Measurements from ENCODE around the gene PRM1. TPM values are rescaled to one million over a fixed set of nuclear protein-coding genes. Genes with fewer than 3 reads are reported as not detected.

PRM1 gene
- total and polyA plus RNA-seq, 2 of the 13 experiments (the other 11 are each of a cell fraction or from before 2014, with no cell fraction given) = not detected

GRCh38 chr16:11232852-11233726 lies 48.0 kb downstream of the PRM1 start:
- H3K4me3 ChIP-seq (replicated peaks in 1 of 3; ENCODE audit: insufficient read depth in 1 of 3, low read depth in 2 of 3, low read length in 3 of 3) = no peak overlapping the region
- H4K20me1 ChIP-seq (ENCODE audit: insufficient read depth, low read length) = no peaks in the 10 kb centered on the region
- FAIRE-seq = no peak
- 60% methylated on average over 33 of the region's 35 CpGs for WGBS (ENCODE audit: low lambda C conversion rate)
- H3K27ac ChIP-seq (ENCODE audit: extremely low read length, insufficient read depth, low read length) = no peak overlapping the region
- peaks cover 29% of the 10 kb centered on the region for H3K4me1 ChIP-seq (ENCODE audit: insufficient read depth, low read length)
- intact Hi-C loops (cut with micrococcal nuclease; ENCODE audit: unreplicated experiment) = no loop called here
- no peaks in the 10 kb centered on the region for H3K79me2 ChIP-seq (ENCODE audit: insufficient read depth, low read length)
- no peak overlapping the region for H3K4me2 ChIP-seq (ENCODE audit: low read depth, low read length)
- H3K9me3 ChIP-seq (ENCODE audit: low read length) = no peaks in the 10 kb centered on the region
- H3K36me3 ChIP-seq (replicated peaks in 1 of 2; ENCODE audit: control insufficient read depth in 1 of 2, insufficient read depth in 2 of 2, low read length in 2 of 2) = no peaks in the 10 kb centered on the region
- no peak overlapping the region for H2AFZ ChIP-seq (ENCODE audit: low read length)
- H3K9ac ChIP-seq (ENCODE audit: insufficient read depth, low read depth, low read length) = no peak overlapping the region
- in situ Hi-C loops (cut with HindIII; ENCODE audit: extremely low pct_ligation_motif_present, low pct_unique_long_range_greater_than_20kb) = no loop called here
- ChIA-PET POLR2A (interaction anchor here (1.0 kb wide), 1 partner anchor 23 kb away, joined by 3 read pairs; the partner anchor contains the start of gene SOCS1), CTCF (ENCODE audit: low intra/inter-chr PET ratio, low total read pairs) (no interaction called here)
- DNase-seq (ENCODE audit: low spot score) = no peak
- peak; percentile 12; the same call in 2 of the 3 replicates for ATAC-seq
- no TSS peak for BruUV-seq (replicated peaks)
- H3K27me3 ChIP-seq (ENCODE audit: control insufficient read depth in 1 of 2, insufficient read depth in 2 of 2, low read length in 2 of 2) = peaks cover 1 to 18% of the 10 kb centered on the region in 2 experiments; a peak in 3 of 5 replicates
- TF ChIP-seq NAIF1 (CRISPR knock-in tag; IDR thresholded peaks at IDR 0.05; ENCODE audit: borderline replicate concordance) = no peak
- no peak for TF ChIP-seq MXI1 (IDR thresholded peaks at IDR 0.05; ENCODE audit: borderline replicate concordance, low read depth, low read length)
- peak; percentile 2 for TF ChIP-seq HNRNPK (IDR thresholded peaks at IDR 0.05; ENCODE audit: low read depth, low read length, poor library complexity, severe bottlenecking)
- 0 out of 2 replicates have a peak, but pooled peaks have one; percentile 24 for TF ChIP-seq ZBTB38 (CRISPR knock-in tag; IDR thresholded peaks at IDR 0.05)
- TF ChIP-seq PHF21A (CRISPR knock-in tag; IDR thresholded peaks at IDR 0.05) = no peak
- TF ChIP-seq PRMT3 (CRISPR knock-in tag; IDR thresholded peaks at IDR 0.05; ENCODE audit: borderline replicate concordance, low read depth) = no peak
- TF ChIP-seq, protein P1, sequence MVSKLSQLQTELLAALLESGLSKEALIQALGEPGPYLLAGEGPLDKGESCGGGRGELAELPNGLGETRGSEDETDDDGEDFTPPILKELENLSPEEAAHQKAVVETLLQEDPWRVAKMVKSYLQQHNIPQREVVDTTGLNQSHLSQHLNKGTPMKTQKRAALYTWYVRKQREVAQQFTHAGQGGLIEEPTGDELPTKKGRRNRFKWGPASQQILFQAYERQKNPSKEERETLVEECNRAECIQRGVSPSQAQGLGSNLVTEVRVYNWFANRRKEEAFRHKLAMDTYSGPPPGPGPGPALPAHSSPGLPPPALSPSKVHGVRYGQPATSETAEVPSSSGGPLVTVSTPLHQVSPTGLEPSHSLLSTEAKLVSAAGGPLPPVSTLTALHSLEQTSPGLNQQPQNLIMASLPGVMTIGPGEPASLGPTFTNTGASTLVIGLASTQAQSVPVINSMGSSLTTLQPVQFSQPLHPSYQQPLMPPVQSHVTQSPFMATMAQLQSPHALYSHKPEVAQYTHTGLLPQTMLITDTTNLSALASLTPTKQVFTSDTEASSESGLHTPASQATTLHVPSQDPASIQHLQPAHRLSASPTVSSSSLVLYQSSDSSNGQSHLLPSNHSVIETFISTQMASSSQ (IDR thresholded peaks at IDR 0.05; ENCODE audit: low read depth) = no peak
- TF ChIP-seq, protein P1 (CRISPR knock-in tag; IDR thresholded peaks at IDR 0.05; ENCODE audit: borderline replicate concordance) = no peak
- TF ChIP-seq, protein P2, sequence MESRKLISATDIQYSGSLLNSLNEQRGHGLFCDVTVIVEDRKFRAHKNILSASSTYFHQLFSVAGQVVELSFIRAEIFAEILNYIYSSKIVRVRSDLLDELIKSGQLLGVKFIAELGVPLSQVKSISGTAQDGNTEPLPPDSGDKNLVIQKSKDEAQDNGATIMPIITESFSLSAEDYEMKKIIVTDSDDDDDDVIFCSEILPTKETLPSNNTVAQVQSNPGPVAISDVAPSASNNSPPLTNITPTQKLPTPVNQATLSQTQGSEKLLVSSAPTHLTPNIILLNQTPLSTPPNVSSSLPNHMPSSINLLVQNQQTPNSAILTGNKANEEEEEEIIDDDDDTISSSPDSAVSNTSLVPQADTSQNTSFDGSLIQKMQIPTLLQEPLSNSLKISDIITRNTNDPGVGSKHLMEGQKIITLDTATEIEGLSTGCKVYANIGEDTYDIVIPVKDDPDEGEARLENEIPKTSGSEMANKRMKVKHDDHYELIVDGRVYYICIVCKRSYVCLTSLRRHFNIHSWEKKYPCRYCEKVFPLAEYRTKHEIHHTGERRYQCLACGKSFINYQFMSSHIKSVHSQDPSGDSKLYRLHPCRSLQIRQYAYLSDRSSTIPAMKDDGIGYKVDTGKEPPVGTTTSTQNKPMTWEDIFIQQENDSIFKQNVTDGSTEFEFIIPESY (CRISPR knock-in tag; IDR thresholded peaks at IDR 0.05) = peak; percentile 82
- peak; percentile 33 for TF ChIP-seq ZNF687 (CRISPR knock-in tag; IDR thresholded peaks at IDR 0.05)
- no peak for TF ChIP-seq ZBTB21 (CRISPR knock-in tag; IDR thresholded peaks at IDR 0.05)
- TF ChIP-seq KDM5B (CRISPR knock-in tag; IDR thresholded peaks at IDR 0.05; ENCODE audit: borderline replicate concordance) = 0 out of 2 replicates have a peak, but pooled peaks have one; percentile 13
